IMR-90 (cell line): ENCODE results near the gene NPSR1. TPM values are rescaled to one million over a fixed set of nuclear protein-coding genes. Genes with fewer than 3 reads are reported as not detected.

Experiments used
- ATAC-seq: fragments of 200-7000 bp; cut with Tn5 transposase; 2 replicates; pipeline ENCODE4 v1.9.1; 2020; ENCODE audit warnings: low read depth, mild to moderate bottlenecking, moderate library complexity
- Bru-seq: library from RNA; stranded (reverse); fragments of 400-500 nt; gene quantifications from one replicate; lab custom pipeline; 2021; lab: Mats Ljungman, UMichigan
- BruChase-seq, 2 experiments: library from RNA; stranded (reverse); fragments of 400-500 nt; gene quantifications; one replicate each; lab custom pipeline; 2021; lab: Mats Ljungman, UMichigan
- BruUV-seq: library from RNA; stranded (reverse); fragments of 400-500 nt; replicated peaks from 2 replicates; lab custom pipeline; 2021; lab: Mats Ljungman, UMichigan
- CTCF ChIA-PET: fragments of 300-600 bp; formaldehyde crosslinking; extraction: SDS; loops from one replicate; lab custom pipeline; 2021; ENCODE audit warnings: antibody characterized with exemption; lab: Yijun Ruan, JAX
- POLR2A ChIA-PET: fragments of 300-600 bp; sonication (Branson Sonifier 250); formaldehyde crosslinking; loops from one replicate; lab custom pipeline; 2022; ENCODE audit warnings: antibody characterized with exemption; ENCODE audit not compliant: unreplicated experiment; lab: Charles Lee
- DNase-seq: peaks from one replicate; pipeline ENCODE4 v3.0.0; 2013
- H2AFZ ChIP-seq: replicated peaks from 2 replicates; pipeline ENCODE3; 2013; ENCODE audit warnings: low read length, mild to moderate bottlenecking; ENCODE audit not compliant: poor library complexity
- H2AK5ac ChIP-seq: 2 replicates; pipeline ENCODE4 v1.6.1; 2013; ENCODE audit warnings: low read depth, low read length, inconsistent platforms
- H2AK9ac ChIP-seq: replicated peaks from 2 replicates; pipeline ENCODE3; 2013; ENCODE audit warnings: mild to moderate bottlenecking, low read depth, low read length, moderate library complexity; ENCODE audit not compliant: poor library complexity
- H2BK120ac ChIP-seq: 2 replicates; pipeline ENCODE4 v1.6.1; 2013; ENCODE audit warnings: low read depth, low read length, inconsistent platforms
- H2BK15ac ChIP-seq: 3 replicates; pipeline ENCODE4 v1.6.1; 2013; ENCODE audit warnings: low read depth, low read length, inconsistent platforms
- H2BK20ac ChIP-seq: 2 replicates; pipeline ENCODE4 v1.6.1; 2013; ENCODE audit warnings: low read depth, mild to moderate bottlenecking, inconsistent platforms, low read length, moderate library complexity
- H2BK5ac ChIP-seq: 2 replicates; pipeline ENCODE4 v1.6.1; 2013; ENCODE audit warnings: mild to moderate bottlenecking, low read depth, low read length, inconsistent platforms; ENCODE audit not compliant: poor library complexity, severe bottlenecking
- H3K14ac ChIP-seq: replicated peaks from 2 replicates; pipeline ENCODE4 v1.6.1; 2013; ENCODE audit warnings: low read depth, low read length, inconsistent platforms
- H3K18ac ChIP-seq: 2 replicates; pipeline ENCODE4 v1.6.1; 2013; ENCODE audit warnings: low read depth, low read length, control low read depth
- H3K23ac ChIP-seq: 2 replicates; pipeline ENCODE4 v1.6.1; 2013; ENCODE audit warnings: low read depth, low read length, inconsistent platforms
- H3K27ac ChIP-seq: 2 replicates; pipeline ENCODE4 v1.5.1; 2013; ENCODE audit warnings: mild to moderate bottlenecking, control low read depth, low read length; ENCODE audit not compliant: insufficient read depth
- H3K27me3 ChIP-seq: 2 replicates; pipeline ENCODE4 v1.6.1; 2013; ENCODE audit warnings: low read length; ENCODE audit not compliant: control insufficient read depth, insufficient read depth
- H3K36me3 ChIP-seq: 2 replicates; pipeline ENCODE4 v1.6.1; 2013; ENCODE audit warnings: low read length, mixed read lengths; ENCODE audit not compliant: control insufficient read depth, insufficient read depth
- H3K4ac ChIP-seq: 2 replicates; pipeline ENCODE4 v1.6.1; 2013; ENCODE audit warnings: low read depth, low read length, inconsistent platforms
- H3K4me1 ChIP-seq: 2 replicates; pipeline ENCODE4 v1.6.1; 2013; ENCODE audit warnings: low read length, mixed read lengths; ENCODE audit not compliant: control insufficient read depth, insufficient read depth
- H3K4me2 ChIP-seq: 2 replicates; pipeline ENCODE4 v1.6.1; 2013; ENCODE audit warnings: low read depth, mild to moderate bottlenecking, control low read depth, low read length, moderate library complexity
- H3K4me3 ChIP-seq: 2 replicates; pipeline ENCODE4 v1.5.1; 2013; ENCODE audit warnings: low read depth, mild to moderate bottlenecking, control low read depth, low read length, moderate library complexity; ENCODE audit not compliant: insufficient read depth
- H3K56ac ChIP-seq: 2 replicates; pipeline ENCODE4 v1.6.1; 2013; ENCODE audit warnings: low read length, inconsistent platforms; ENCODE audit not compliant: insufficient read depth; ENCODE audit errors: extremely low read depth
- H3K79me1 ChIP-seq, 2 experiments: 2 replicates each; pipeline ENCODE4 v1.6.1; 2013; ENCODE audit warnings: low read length in 2 of 2, inconsistent platforms in 1 of 2, low read depth in 1 of 2
- H3K9ac ChIP-seq: 2 replicates; pipeline ENCODE4 v1.6.1; 2013; ENCODE audit warnings: low read depth, low read length, control low read depth
- H3K9me1 ChIP-seq: 2 replicates; pipeline ENCODE4 v1.6.1; 2013; ENCODE audit warnings: low read length, inconsistent platforms; ENCODE audit not compliant: insufficient read depth
- H3K9me3 ChIP-seq: 2 replicates; pipeline ENCODE4 v1.6.1; 2013; ENCODE audit warnings: low read length; ENCODE audit not compliant: control insufficient read depth, insufficient read depth
- H4K20me1 ChIP-seq: 2 replicates; pipeline ENCODE4 v1.6.1; 2013; ENCODE audit warnings: low read length, inconsistent platforms; ENCODE audit not compliant: insufficient read depth
- H4K5ac ChIP-seq: 2 replicates; pipeline ENCODE4 v1.6.1; 2013; ENCODE audit warnings: mild to moderate bottlenecking, low read depth, low read length, control low read depth
- H4K8ac ChIP-seq, 2 experiments: 2 replicates each; pipeline ENCODE4 v1.6.1; 2013; ENCODE audit warnings: low read depth in 2 of 2, low read length in 2 of 2, control low read depth in 1 of 2, inconsistent platforms in 1 of 2
- H4K91ac ChIP-seq: 2 replicates; pipeline ENCODE4 v1.6.1; 2013; ENCODE audit warnings: low read depth, low read length, inconsistent platforms; ENCODE audit not compliant: insufficient read depth
- MAZ ChIP-seq: IDR thresholded peaks from 2 replicates; pipeline ENCODE4 v1.6.1; 2012; ENCODE audit warnings: low read depth, mild to moderate bottlenecking, low read length, improper control_type of control experiment, moderate library complexity, borderline replicate concordance
- WGBS, 2 experiments: methylation state at CpG; one replicate each; pipeline versions ENCODE4 v1.1.5 to v1.1.7; 2013; ENCODE audit warnings: missing lambda C conversion rate in 2 of 2; ENCODE audit not compliant: insufficient read length in 1 of 2; ENCODE audit errors: extremely low coverage in 2 of 2; 5-methylcytosine and 5-hydroxymethylcytosine counted together
- dilution Hi-C: fragments of 300-500 bp; cut with HindIII; formaldehyde crosslinking; loops from one replicate; pipeline ENCODE4 v1.14.3; 2018; ENCODE audit warnings: low sequenced_read_pairs; ENCODE audit not compliant: unreplicated experiment
- in situ Hi-C: fragments of 300-500 bp; cut with MboI; formaldehyde crosslinking; loops from 3 replicates; pipeline ENCODE4 v1.14.3; 2019; ENCODE audit warnings: low sequenced_read_pairs, inconsistent platforms, mixed read lengths
- intact Hi-C: fragments of 100-400 bp; cut with micrococcal nuclease; formaldehyde crosslinking; loops from 2 replicates; pipeline ENCODE4 v1.10.0; 2022
- long read RNA-seq: library from polyadenylated mRNA; unstranded; transcript quantifications from one replicate; pipeline ENCODE4 v2.0.0, GENCODE V29; 2021; ENCODE audit not compliant: unreplicated experiment
- polyA plus RNA-seq, 3 experiments: library from polyadenylated mRNA; depleted of rRNA; stranded (reverse); fragments of >200 nt; gene quantifications; 2 replicates each; pipeline ENCODE4 v1.2.3, GENCODE V29; 2012; ENCODE audit warnings: low replicate concordance in 1 of 3
- total RNA-seq: library from RNA; depleted of rRNA; stranded (reverse); fragments of >200 nt; gene quantifications from 2 replicates; pipeline ENCODE4 v1.2.3, GENCODE V29; 2012; rRNA removed

The NPSR1 gene, protein sequence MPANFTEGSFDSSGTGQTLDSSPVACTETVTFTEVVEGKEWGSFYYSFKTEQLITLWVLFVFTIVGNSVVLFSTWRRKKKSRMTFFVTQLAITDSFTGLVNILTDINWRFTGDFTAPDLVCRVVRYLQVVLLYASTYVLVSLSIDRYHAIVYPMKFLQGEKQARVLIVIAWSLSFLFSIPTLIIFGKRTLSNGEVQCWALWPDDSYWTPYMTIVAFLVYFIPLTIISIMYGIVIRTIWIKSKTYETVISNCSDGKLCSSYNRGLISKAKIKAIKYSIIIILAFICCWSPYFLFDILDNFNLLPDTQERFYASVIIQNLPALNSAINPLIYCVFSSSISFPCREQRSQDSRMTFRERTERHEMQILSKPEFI
- total RNA-seq (not detected in 2 replicates), polyA plus RNA-seq (2012; rRNA removed) (not detected in 2 replicates), Bru-seq, nascent RNA (not detected), BruChase-seq, experiment 1, labeled RNA remaining after a 6-hour chase (not detected), BruChase-seq, experiment 2, labeled RNA remaining after a 2-hour chase (not detected)
- polyA plus RNA-seq (2012; cell fraction: cytosol; rRNA removed) = not detected in 2 replicates
- not detected in 2 replicates for polyA plus RNA-seq (2012; cell fraction: nucleus; rRNA removed; ENCODE audit: low replicate concordance)
- long read RNA-seq = 0 reads

DNA sequence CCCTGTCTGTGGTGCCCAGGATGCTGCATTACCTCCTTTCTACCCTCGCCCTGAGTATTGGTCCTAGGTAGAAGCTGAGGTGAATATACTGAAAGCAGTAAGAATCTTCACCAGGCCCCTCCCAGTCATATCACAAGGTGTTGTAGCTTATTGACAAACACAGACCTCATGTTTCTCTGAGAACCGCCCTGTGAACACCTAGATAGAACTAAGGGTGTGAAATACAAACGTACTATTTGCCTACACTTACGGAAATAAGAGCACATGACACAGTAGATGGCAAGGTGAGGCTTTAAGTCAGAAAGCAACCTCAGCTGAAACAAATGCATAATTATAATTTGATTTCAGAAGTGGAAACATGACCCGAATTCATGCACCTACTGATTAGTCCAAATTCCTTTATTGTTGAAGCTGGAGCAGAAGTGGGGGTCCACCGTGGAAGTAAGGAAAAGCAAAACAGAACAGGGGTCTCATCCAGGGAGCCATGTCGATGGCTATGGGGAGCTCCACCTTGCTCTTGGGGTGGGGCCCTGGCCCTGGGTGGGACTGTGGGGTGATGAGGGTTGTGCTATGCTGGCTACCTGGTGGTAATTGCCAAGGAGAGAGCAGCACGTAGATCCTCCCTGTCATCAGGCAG lies at the start of gene NPSR1:
TSS of gene NPSR1 (plus strand) at position 587 of the 637 bp plus-strand sequence. CDS start 195 bp downstream, outside the sequence.
- Histone ChIP-seq H4K20me1 (no peaks in the 10 kb centered on the region), H4K5ac (no peak within 1 kb of the TSS), H2AK9ac (no peak within 1 kb of the TSS), H3K4ac (no peak within 1 kb of the TSS), H2BK5ac (no peak within 1 kb of the TSS), H2BK15ac (no peak within 1 kb of the TSS), H3K4me3 (no peak within 1 kb of the TSS), H3K23ac (no peak within 1 kb of the TSS), H3K4me2 (no peak within 1 kb of the TSS), H3K56ac (no peak within 1 kb of the TSS), H4K91ac (no peak within 1 kb of the TSS), H3K79me1 (no peaks in the 10 kb centered on the region), H3K9me3 (peaks cover 4% of the 10 kb centered on the region; the same call in 1 of the 2 replicates), H3K9me1 (no peaks in the 10 kb centered on the region), H2BK20ac (no peak within 1 kb of the TSS), H2AK5ac (no peak within 1 kb of the TSS), H3K14ac (no peak within 1 kb of the TSS), H3K27me3 (no peaks in the 10 kb centered on the region), H2AFZ (no peak within 1 kb of the TSS), H3K9ac (no peak within 1 kb of the TSS), H4K8ac (no peak within 1 kb of the TSS), H3K36me3 (no peaks in the 10 kb centered on the region), H2BK120ac (no peak within 1 kb of the TSS), H3K18ac (no peak within 1 kb of the TSS), H3K4me1 (no peaks in the 10 kb centered on the region), H3K27ac (no peak within 1 kb of the TSS)
- no TSS peak for BruUV-seq
- CTCF ChIA-PET = no interaction called here
- POLR2A ChIA-PET = no interaction called here
- dilution Hi-C loops (no loop called here), in situ Hi-C loops (no loop called here), intact Hi-C loops (no loop called here)
- WGBS, 2 experiments = 83% methylated on average over 1 of the region's 8 CpGs; no CpG with 5 or more reads in 1 of the 2 experiments
- DNase-seq (no peak), ATAC-seq (no peak)
- TF ChIP-seq MAZ = no peak
